Esophagus muscularis mucosa (tissue), 4 donors: ENCODE results near the gene SPATA2L. TPM values are rescaled to one million over a fixed set of nuclear protein-coding genes. Genes with fewer than 3 reads are reported as not detected.
A peak's percentile ranks its signal among the peaks of the same experiment; 100 is the strongest.

Source experiments
- DNase-seq: peaks from one replicate; pipeline ENCODE4 v3.0.0-alpha.2; 2017; ENCODE audit errors: extremely low spot score
- H3K27ac ChIP-seq, 4 donors: fragments of 200-600 bp; sonication (generic); replicated peaks in 1 of 4; 1 replicate in 3 of 4; 2 replicates in 1 of 4; pipeline ENCODE4 v1.5.1; 2016 to 2019; ENCODE audit warnings: mild to moderate bottlenecking in 1 of 4
- H3K27me3 ChIP-seq, 4 donors: fragments of 200-600 bp; sonication (generic); one replicate each; pipeline versions ENCODE4 v1.5.1 to v1.6.0; 2016 to 2019
- H3K36me3 ChIP-seq, 4 donors: fragments of 200-600 bp; sonication (generic); one replicate each; pipeline ENCODE4 v1.5.1; 2016 to 2019
- H3K4me1 ChIP-seq, 4 donors: fragments of 200-600 bp; sonication (generic); one replicate each; pipeline ENCODE4 v1.5.1; 2016 to 2019
- H3K4me3 ChIP-seq, 4 donors: fragments of 200-600 bp; sonication (generic); 1 replicate in 2 of 4; 2 replicates in 2 of 4; pipeline ENCODE4 v1.5.1; 2016 to 2019; ENCODE audit warnings: mild to moderate bottlenecking in 4 of 4, moderate library complexity in 1 of 4
- H3K9me3 ChIP-seq, 4 donors: fragments of 200-600 bp; sonication (generic); 1 replicate in 3 of 4; 2 replicates in 1 of 4; pipeline ENCODE4 v1.5.1; 2016 to 2019
- EP300 ChIP-seq: sonication (generic); formaldehyde crosslinking; IDR thresholded peaks from one replicate; pipeline ENCODE4 v1.6.1; 2017; ENCODE audit warnings: antibody characterized with exemption
- POLR2A ChIP-seq: fragments of 450-650 bp; IDR thresholded peaks from one replicate; pipeline ENCODE4 v1.6.1; 2017; ENCODE audit warnings: antibody characterized with exemption, moderate library complexity, mild to moderate bottlenecking, low read depth
- POLR2AphosphoS5 ChIP-seq, 2 donors: sonication (generic); formaldehyde crosslinking; IDR thresholded peaks; one replicate each; pipeline ENCODE4 v1.6.1; 2017; ENCODE audit warnings: antibody characterized with exemption in 2 of 2
- WGBS: methylation state at CpG from one replicate; pipeline ENCODE4 v1.1.5; 2018; 5-methylcytosine and 5-hydroxymethylcytosine counted together
- intact Hi-C: fragments of 100-400 bp; cut with DNase I; formaldehyde crosslinking; loops from one replicate; pipeline ENCODE4 v1.15.1; 2023
- total RNA-seq, 4 donors: library from RNA; depleted of rRNA; stranded (reverse); fragments of >200 nt; gene quantifications; one replicate each; pipeline versions ENCODE4 v1.1.0 to v1.2.1, GENCODE V29; 2016
- TF ChIP-seq, protein P1 (sequence below), 3 experiments: fragments of 200-600 bp in 2 of 3; fragments of 450-650 bp in 1 of 3; sonication (generic) in 2 of 3; IDR thresholded peaks; one replicate each; pipeline ENCODE4 v1.5.1; 2017 to 2019; ENCODE audit warnings: antibody characterized with exemption in 3 of 3, mild to moderate bottlenecking in 2 of 3, moderate library complexity in 1 of 3

The SPATA2L gene
- total RNA-seq, 4 donors from 2014 or later: 10.8 to 32.0 (median 21.9) TPM

DNA sequence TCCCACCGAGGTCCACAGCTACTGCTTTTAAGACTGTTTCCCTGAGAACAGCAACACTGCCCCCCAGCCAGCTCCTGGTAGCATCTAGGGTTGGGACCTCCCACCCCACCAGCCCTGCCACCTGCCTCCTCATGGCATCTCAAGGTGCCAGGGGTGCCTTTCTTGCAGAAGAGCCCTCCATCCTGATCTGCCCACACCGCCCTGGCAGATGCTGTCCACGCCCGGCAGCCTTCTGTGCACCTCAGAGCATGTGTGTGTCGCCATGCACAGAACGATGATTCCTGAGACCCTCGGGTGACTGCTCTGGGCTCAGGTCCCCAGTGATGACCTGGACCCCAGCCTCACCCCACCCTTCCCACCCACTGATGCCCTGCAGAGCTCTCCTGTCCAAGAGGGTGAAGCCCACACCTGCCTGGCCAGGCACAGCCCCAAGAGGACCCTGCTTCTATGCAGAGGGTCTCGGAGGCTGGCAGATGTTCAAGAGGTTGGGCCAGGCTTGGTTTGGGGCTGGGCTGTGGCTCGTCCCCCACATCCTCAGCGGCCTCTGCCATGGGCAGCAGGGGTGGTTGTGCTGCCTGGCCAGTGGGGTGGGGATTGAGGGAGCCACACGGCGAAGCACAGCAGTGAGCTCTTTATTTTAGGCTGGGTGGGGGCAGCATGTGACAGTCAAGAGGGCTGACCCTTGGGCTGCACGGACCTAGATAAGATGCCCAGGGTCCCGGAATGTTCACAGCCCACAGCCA is 5.2 kb upstream of the SPATA2L start:
- DNase-seq: no peak
- Histone ChIP-seq H3K4me3 (no peak overlapping the region), H3K36me3 (peaks cover 0 to 7% (median 2%) of the 10 kb centered on the region in 4 donors), H3K9me3 (no peaks in the 10 kb centered on the region), H3K27ac (no peak overlapping the region), H3K27me3 (peaks cover 0 to 2% (median 0%) of the 10 kb centered on the region in 4 donors), H3K4me1 (peaks cover 0 to 26% (median 21%) of the 10 kb centered on the region in 4 donors)
- TF ChIP-seq, protein P1, sequence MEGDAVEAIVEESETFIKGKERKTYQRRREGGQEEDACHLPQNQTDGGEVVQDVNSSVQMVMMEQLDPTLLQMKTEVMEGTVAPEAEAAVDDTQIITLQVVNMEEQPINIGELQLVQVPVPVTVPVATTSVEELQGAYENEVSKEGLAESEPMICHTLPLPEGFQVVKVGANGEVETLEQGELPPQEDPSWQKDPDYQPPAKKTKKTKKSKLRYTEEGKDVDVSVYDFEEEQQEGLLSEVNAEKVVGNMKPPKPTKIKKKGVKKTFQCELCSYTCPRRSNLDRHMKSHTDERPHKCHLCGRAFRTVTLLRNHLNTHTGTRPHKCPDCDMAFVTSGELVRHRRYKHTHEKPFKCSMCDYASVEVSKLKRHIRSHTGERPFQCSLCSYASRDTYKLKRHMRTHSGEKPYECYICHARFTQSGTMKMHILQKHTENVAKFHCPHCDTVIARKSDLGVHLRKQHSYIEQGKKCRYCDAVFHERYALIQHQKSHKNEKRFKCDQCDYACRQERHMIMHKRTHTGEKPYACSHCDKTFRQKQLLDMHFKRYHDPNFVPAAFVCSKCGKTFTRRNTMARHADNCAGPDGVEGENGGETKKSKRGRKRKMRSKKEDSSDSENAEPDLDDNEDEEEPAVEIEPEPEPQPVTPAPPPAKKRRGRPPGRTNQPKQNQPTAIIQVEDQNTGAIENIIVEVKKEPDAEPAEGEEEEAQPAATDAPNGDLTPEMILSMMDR (IDR thresholded peaks at IDR 0.05): no peak
- TF ChIP-seq POLR2AphosphoS5 (IDR thresholded peaks at IDR 0.05) (no peak), EP300 (no peak), POLR2A (no peak)
- intact Hi-C loops: loop anchor here (10.0 kb wide), 1 partner anchor 158 kb away; no protein-coding TSS in a partner anchor
- WGBS: 85% methylated on average over 10 of the region's 14 CpGs

DNA sequence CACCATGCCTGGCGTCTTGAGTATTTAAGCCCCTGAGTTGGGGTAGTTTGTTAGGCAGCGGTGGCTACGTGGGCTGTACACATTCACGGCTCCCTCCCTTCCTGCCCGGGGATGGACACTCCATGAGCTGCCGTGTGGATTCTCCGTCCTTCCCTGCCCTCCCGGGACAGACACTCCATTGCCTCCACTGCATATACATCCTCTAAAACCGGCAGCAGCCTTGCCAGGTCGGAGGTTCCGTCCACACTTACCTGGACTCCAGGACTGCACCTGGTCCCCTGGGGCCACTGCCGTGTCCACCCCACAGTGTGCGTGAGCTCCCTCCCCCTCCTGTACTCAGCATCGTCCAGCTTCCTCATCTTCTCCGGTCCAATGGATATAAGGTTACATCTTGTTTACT is 3.5 kb upstream of the SPATA2L start:
- intact Hi-C loops: loop anchor here (10.0 kb wide), 1 partner anchor 160 kb away; no protein-coding TSS in a partner anchor
- H3K4me3 ChIP-seq: no peak overlapping the region
- H3K27me3 ChIP-seq: no peaks in the 10 kb centered on the region
- peaks cover 10 to 34% (median 32%) of the 10 kb centered on the region in 4 donors for H3K4me1 ChIP-seq
- TF ChIP-seq POLR2AphosphoS5 (IDR thresholded peaks at IDR 0.05) (no peak), POLR2A (no peak), EP300 (no peak)
- TF ChIP-seq, protein P1 (IDR thresholded peaks at IDR 0.05): no peak
- no peak for DNase-seq
- no peaks in the 10 kb centered on the region for H3K9me3 ChIP-seq
- H3K27ac ChIP-seq: no peak overlapping the region
- peaks cover 0 to 5% (median 0%) of the 10 kb centered on the region in 4 donors for H3K36me3 ChIP-seq
- 57% methylated on average over 15 of the region's 15 CpGs for WGBS

DNA sequence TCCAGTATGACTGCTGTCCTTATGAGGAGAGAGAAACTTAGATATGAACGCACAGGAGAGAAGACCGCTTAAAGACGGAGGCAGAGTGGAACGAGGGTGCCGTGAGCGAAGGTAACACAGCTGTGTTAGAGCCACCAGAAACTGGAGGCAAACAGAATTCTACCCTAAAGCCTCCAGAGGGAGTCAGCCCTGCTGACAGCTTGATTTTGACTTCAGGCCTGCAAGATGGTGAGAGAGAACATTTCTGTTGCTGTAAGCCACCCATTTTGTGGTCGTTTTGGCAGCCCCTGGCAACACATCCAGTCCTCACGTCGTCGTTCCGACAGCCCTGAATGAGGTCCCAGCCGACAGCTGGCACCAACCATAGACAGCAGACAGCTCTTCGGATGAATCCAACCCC is 2.8 kb upstream of the SPATA2L start:
- TF ChIP-seq, protein P1 (IDR thresholded peaks at IDR 0.05): no peak
- TF ChIP-seq POLR2AphosphoS5 (IDR thresholded peaks at IDR 0.05): no peak
- TF ChIP-seq POLR2A: no peak
- TF ChIP-seq EP300: no peak
- no peak for DNase-seq
- Histone ChIP-seq H3K36me3 (peaks cover 0 to 5% (median 0%) of the 10 kb centered on the region in 4 donors), H3K4me3 (no peak overlapping the region), H3K9me3 (no peaks in the 10 kb centered on the region), H3K4me1 (peaks cover 15 to 41% (median 39%) of the 10 kb centered on the region in 4 donors), H3K27me3 (no peaks in the 10 kb centered on the region), H3K27ac (no peak overlapping the region)
- intact Hi-C loops: loop anchor here (5.0 to 10.0 kb wide), 2 partner anchors 88 to 161 kb away; no protein-coding TSS in a partner anchor
- 76% methylated on average over 10 of the region's 13 CpGs for WGBS

DNA sequence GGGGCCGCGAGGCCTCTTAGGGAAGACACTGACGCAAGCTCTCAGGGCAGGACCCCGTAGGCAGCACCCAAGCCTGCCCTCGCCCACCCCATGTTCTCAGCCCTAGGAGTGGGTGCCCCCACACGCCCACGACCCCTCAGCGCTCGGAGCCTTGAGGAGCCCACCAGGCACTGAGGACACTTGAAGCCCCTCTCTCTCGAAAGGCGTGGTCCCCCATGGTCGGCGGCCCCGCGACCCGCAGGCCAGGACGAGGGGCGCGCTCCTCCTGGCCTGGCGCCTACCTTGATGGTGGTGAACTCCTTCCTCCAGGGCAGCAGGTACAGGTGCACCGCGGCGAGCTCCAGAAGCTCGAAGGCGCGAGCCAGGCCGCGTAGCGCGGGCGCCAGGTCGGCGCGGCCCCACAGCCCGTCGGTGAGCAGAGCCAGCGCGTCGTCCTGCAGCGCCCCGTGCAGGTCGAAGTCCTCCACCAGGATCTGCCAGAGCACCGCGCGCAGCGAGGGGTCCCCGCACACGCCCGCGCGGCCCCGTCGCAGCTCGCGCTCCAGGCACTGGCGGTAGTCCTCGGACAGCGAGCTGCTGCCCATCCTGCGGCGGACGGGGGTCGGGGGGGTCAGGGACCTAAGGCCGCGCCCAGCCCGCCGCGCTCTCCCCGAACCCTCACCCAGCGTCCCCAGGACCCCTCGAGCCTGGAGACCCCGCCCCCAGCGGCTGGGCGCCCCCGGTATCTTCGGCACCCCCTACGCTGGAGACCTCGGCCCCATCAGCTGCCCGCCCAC is 668 bp downstream of the SPATA2L start:
- Histone ChIP-seq H3K27ac (peak overlapping the region; percentile 74 to 86 (median 80)), H3K4me1 (peaks cover 15 to 35% (median 34%) of the 10 kb centered on the region in 4 donors), H3K36me3 (peaks cover 0 to 23% (median 20%) of the 10 kb centered on the region in 4 donors), H3K27me3 (no peaks in the 10 kb centered on the region), H3K9me3 (no peaks in the 10 kb centered on the region), H3K4me3 (peak overlapping the region; percentile 73 to 94 (median 82))
- no peak for TF ChIP-seq POLR2AphosphoS5 (IDR thresholded peaks at IDR 0.05)
- TF ChIP-seq EP300: no peak
- TF ChIP-seq, protein P1 (IDR thresholded peaks at IDR 0.05): no peak
- no peak for TF ChIP-seq POLR2A
- WGBS: 5% methylated on average over 4 of the region's 78 CpGs
- intact Hi-C loops: loop anchor here (5.0 to 10.0 kb wide), 2 partner anchors 91 to 164 kb away; no protein-coding TSS in a partner anchor
- no peak for DNase-seq
